EH (cell line): Measurements from ENCODE around the gene IRS2.

Experiments
- DNase-seq: peaks from one replicate; pipeline ENCODE4 v3.0.0-alpha.2; 2015; ENCODE audit warnings: low read depth

Gene IRS2

DNA sequence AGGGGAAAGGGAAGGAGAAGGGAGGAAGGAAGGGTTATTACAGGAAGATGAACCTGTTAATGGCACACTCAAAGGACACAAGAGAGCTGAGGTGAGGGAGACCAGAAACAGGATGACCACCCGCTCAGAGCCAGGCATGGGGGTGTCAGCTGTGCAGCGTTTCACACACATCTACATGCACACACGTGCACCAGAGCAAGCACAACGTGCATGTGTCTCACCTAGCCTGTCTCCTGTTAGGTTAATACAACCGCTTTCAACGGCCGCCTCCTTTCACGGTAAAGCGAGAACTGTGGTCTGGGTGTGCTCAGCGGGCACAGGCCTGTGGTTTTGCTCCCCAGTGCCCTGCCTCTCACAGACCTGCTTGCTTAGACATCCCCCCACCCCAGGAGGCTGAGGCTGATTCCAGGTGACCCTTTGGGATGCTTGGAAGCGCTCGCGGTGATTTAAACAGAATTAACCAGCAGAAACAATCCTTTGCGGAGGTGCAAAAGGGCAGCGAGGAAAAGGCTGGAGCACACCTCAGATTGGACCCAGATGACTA is 27.4 kb downstream of the IRS2 start:
- DNase-seq: no peak

DNA sequence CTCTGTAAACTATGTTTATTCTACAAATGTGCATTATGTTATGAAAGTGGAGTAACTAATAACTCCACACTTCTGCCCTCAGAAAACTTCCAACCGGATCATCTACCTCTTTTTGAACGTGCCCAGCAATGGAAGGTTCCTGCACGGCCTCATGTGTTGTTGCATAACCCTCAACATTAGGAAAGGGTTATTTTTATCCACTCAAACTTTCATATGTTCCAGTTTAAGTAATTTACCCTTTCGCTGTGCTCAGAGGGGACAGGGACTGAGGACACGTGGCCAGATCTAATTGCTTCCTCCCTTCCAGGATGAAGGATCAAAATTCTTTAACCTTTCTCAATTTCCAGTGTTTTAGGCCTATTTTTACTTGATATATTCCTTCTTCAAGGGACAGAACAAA is 29.6 kb downstream of the IRS2 start:
- DNase-seq: no peak

DNA sequence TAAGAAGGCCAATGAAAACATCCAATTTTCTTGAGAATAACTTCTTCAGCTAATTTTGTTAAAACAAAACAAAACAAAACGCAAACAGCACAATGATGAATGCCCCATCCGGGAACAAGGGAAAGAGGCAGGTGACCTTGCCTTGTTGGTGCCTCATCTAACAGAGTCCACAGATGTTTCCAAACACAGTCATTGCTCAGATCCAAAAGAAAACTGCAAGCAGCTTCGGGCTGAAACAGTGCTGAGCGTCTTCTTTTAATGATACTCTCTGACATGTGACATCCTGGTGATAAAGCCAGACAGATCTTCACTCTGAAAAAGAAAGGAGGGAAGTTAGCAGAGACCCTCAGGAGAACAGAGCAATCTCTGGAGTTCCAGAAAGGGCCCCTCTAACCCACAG is 30.4 kb downstream of the IRS2 start:
- DNase-seq: no peak

DNA sequence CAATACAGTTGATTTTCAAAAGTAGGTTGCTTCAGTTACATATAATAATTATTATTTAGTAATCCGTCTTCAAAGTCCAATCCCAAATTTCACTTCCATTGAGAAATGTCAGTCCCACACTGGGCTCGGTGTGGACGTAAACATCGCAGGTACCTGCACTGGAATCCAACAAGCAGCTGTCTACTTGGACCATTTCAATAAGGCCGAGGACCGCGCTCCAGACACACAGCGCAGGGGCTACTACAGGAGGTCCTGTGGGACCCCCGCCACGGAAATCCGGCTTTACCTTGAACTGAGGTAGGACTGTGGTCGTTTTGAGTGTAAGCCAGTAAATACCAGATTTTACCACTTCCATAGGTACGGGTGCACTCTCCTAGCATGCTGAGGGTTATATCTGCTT is 30.8 kb downstream of the IRS2 start:
- DNase-seq: no peak

DNA sequence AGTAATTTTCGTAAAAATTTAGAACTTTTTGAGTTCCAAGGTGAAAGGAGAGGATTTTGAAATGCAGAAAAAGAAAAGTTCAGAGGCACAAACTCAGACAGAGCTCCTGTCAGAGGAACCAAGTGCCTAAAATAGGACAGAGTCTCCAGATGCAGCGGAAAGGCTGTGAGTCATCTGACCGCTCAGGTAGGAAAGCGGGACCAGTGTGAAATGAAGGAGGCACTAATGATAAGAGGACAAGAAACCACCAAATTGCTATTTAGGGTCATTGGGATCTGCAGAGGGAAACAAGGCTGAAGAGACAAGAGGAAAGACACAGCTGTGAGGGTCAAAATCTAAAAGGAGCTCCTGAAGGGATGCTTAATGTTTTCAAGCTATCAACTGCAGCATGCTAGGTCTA is 34.9 kb downstream of the IRS2 start:
- no peak for DNase-seq

DNA sequence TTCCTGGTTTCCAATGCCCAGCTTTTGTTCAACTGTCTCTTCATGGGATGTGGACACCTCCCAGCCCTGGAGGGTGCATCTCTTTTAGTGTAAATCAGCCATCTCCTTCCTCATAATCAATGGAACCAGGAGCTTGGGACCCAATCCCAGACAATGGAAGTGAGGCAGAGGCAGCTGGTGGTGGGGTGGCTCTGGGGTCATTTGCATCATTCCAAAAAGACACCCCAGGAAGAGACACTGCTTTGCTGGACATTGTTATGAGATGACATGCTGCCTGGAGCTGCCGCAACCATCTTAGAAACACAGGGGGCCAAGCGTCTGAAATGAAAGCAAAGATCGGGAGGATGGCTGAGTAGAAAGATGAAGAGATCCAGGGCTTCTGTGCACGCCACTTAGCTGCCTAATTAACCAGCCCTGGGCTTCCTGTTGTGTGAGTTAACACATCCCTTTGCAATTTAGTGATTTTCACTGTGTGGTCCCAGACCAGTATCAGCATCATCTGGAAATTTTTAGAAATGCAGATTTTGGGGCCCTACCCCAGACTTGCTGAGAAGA is 36.1 kb downstream of the IRS2 start:
- DNase-seq: no peak

DNA sequence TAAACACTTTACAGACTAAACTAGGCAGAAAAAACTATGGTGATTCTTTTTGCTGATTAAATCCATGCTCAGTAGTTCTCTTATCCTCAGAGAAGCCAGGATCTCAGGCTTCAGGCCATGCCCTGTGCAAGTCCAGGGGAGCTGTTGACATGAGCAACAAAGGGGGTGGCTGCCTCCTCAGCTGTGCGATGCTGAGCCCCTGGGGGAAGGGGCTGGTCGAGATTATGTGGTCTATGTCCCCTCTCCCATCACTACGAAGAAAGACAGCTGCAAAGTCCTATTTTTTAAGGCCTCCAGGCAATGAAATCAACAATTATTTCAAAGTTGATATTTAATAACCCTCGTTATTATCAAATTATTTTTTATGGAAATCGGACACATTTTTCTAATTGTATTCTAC is 37.0 kb downstream of the IRS2 start:
- DNase-seq: no peak

DNA sequence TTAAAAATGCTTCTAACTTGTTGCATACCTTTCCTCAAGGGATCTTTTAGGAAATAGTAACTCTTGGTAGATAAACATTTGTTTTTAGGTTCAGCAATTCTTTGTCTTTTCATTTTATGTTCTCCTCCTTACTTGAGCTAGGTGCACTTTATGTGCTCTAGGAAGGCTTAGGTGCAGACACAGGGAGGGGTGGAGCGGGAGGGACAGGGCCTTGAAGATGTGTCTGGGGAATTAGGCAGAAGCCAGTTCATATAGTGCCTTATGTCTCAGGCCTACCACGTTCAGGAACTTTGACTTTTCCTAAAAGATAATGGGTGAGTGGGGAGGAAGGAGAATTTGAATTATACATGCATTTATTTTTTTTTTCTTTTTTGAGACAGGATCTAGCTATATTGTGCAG is 37.7 kb downstream of the IRS2 start:
- DNase-seq: no peak

DNA sequence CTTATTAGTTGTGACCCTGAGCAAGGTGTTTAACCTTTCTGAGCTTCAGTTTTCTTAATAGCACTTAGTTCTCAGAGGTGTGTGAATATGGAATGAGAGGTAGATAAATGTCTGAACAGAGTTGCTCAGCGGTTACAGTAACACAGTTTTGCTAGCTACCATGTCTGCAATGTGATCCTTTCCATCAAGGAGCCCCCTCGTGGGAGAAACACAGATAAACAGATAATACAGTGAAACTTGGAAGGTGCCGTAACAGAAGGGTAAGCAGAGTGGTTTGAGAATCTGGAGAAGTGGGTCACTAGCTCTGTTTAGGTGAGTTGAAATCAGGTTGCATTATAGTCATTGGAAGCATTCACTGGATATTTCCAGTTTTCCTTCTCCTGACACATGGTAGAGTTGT is 38.9 kb downstream of the IRS2 start:
- peak; percentile 13 for DNase-seq

DNA sequence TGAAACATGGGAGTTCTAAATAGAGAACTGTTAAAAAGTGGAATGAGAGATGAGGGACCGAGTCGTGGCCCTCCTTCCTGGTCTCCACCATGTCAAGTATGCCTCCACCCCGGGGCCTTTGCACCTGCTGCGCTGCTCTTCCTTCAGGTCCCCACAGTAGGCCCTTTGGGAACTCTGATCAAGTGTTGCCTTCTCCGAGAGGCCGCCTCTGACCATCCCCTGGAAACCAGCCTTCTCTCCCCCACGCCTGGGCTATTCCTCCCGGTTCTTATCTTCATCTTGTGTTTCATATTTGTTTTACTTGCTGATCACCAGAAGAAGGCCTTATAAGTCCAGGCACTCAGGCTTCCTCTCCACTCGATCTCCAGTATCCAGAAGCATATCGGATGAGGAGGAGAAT is 40.0 kb downstream of the IRS2 start:
- no peak for DNase-seq

DNA sequence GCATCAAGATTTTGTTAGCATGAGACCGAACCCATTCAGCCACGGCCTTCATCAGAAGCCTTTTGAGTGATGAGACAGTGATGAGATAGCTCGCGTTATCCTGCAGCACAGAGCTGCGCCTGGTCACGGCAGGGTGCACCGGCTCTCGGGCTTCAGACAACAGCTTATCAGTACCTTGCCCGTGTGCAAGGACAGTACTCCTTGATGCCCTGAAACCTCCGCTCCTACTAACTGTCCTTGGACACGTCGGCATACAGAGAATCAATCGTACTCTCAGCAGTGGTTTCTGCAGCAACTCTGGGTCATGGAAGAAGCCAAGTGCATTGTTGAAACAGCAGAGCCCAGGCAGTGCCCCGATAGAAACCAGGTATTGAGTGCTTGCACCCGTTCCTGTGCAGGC is 40.7 kb downstream of the IRS2 start:
- no peak for DNase-seq

DNA sequence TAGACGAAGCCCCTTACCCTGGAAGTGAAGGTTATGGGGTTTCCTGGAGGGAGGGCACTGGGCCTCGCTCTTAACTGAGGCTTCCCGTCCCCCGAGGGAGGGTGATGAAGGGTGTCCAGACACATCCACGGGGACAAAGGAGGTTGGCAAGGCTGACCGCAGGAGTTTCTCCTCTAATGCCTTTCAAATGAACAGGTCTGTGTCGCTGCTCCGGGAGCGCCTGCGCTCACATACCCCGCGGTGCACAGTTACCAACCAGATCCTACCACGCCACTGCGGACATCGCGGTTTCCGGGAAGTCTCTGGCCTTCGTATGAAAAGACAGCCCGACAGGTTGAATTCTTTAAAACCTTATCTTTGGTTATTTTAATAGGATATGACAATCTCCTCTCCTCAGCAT is 41.3 kb downstream of the IRS2 start:
- no peak for DNase-seq

DNA sequence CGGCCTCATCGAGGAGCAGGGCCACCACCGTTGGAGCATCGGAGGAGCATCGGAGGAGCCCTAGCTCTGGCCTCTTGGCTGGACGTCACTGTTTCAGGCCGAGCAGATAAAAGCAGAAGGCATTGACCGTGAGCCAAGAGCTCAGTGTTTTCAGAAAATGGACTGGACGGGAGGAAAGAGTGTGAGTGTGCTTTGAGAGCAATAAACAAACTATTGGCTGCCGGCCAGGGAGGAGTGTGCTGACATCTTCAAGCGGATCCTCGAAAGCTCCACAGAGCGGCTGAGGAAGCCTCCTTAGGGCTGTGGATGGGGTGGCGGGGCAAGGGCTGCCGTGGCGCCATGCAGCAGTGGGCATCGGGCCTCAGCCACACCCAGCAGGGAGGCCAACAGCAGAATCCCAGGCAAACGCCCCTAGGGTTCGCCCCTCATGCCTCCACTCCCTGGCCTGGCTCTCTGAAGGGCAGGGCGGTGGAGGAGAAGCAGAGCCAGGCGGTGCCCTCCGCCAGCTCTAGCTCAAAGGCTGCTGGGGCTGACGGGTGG is 41.8 kb downstream of the IRS2 start:
- DNase-seq: peak; percentile 76

DNA sequence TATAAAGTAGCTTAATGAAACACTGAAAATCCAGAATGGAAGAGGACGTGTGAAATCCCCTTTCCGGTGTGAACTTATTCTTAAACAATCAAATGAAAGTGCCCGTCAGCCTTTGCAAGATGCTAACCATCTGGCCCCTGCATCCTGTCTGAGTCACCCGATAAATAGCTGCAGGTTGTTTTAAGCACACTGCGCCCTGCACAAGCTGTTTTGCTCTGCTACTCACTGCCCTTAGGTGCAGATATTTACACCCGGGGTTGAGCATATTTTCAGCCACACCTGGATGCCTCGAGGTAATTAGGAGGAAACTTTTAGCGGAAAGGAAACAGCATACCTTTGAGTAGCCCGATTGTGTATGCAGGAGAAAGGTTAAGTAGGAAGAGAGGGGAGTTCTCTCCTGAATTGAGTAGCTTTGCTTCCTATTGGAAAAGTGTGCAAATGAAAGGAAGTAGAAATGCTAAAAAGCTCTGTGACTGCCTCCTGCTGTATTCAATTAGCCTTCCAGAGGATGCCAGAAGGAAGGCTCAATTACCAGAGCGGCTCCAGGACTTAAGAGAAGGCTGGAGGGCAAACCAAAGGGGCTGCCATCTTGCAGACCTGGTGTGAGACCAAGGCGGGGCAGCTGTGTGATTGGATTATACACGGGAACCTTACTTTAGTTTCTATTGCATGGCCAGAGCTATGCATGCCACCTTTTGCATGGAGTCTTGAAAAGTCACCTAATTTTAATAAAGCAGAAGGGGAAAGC is 42.5 kb downstream of the IRS2 start:
- peak; percentile 68 for DNase-seq

DNA sequence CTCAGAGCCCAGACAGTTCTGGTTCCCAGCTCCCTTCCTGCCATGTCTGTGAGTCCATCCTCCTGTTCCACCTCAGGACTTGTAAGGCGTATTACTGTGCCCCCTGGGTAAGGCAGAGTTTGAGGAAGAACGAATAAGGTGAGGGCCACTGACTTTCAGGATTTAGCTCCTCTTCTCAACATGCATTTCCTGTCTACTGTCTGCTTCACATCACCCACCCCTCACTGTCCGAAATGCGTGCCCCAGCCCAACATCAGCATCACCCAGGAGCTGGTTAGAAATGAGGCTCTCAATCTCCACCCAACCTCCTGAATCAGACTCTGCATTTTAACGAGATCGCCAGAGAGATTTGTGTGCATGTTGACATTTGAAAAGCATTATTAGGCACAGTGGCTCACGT is 44.4 kb downstream of the IRS2 start:
- no peak for DNase-seq

DNA sequence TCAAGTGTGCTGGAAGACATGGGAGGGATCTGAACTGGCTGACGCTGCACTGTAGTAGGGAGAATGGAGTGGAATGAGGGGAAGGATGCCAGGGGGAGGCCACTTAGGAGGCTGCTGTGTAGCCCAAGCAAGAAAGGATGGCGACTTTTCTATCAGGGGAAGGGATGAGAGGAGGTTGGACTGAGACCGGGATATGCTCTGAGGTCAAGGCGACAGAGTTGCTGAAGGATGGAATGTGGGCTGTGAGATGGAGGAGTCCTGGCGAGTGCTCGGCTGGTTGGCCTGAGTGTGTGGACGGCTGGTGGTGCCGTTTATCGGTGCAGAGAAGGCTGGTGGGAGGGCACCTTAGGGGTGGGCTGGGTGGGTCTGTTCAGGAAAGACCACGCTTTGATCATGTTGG is 45.7 kb downstream of the IRS2 start:
- no peak for DNase-seq

DNA sequence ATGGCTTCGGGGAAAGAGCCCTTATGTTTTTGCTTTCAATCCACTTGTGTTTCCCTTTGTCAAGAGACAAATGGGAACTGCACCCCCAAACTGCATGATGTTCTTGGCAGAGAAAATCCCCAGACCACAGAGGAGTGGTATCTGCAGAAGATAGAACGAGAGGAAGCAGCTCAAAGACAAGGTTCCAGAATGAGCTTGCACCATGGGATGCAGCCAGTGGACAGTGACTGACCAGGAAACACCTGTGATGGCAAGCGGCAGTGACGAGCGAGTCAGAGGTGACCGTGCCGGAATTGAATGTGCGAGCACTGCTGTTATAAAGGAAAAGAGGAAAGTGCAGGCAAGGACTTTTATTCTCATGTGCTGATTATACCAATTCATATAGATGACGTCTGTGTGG is 46.3 kb downstream of the IRS2 start:
- no peak for DNase-seq

DNA sequence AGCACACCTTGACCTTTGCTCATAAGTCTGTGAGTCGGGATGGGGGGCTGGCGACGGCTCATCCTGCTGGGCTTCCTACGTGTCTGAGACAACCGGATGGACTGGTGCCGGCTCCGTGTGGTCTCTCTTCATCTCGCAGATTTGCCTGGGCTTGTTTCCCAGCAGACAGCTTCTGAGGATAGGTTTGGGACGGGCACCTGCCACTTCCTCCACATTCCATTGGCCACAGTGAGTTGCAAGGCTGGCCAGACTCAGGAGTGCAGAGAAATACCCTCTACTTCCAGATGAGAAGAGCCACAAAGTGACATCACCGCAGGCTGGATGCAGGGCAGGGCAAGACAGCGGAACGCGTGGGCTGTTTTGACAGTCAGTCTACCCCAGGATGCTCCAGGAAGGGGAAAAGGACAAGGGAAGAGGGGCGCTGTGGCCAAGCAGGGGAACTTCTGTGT is 48.1 kb downstream of the IRS2 start:
- no peak for DNase-seq

DNA sequence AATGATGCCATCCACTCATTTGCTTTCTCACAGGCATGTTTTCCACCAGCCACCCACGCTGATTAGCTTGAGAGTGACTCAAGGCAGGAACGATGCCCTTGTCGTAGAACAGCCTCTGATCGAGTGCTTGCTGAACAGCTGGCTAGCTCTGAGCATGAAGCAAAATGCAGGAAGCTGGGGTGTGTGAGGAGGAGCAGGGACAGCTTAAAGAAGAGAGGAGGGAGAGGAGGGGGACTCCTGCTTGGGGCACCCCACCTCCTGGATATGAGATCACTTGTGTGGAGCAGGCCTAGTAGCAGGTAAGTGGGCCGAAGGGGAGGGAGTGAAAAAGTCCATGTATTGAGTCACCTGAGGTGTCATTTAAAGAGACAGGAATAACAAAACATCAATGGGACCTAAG is 48.8 kb downstream of the IRS2 start:
- DNase-seq: peak; percentile 6

DNA sequence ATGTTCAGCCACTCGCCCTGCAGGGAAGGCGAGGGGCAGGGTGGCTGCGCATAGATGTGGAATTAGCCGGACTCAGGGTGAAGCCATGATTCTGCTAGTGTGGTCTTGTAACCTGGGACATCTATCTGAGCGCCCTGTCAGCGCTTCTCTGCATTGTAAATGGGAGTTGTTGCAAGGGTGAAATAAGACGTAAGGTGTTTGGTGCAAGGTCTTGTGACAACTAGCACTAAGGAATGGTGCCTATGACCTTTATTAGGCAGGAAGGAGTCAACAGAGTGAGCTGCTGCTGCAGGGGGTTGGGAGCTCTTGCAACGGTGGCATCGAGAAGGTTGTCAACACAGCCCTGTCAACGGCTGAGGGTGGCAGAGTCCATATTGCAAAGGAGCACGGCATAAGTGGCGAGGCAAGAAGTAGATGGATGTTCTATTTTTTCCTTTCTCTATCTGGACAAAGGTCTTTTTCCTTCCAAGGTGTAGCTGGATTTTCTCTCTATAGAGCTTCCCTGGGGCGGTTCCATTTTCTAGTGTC is 49.3 kb downstream of the IRS2 start:
- DNase-seq: no peak

DNA sequence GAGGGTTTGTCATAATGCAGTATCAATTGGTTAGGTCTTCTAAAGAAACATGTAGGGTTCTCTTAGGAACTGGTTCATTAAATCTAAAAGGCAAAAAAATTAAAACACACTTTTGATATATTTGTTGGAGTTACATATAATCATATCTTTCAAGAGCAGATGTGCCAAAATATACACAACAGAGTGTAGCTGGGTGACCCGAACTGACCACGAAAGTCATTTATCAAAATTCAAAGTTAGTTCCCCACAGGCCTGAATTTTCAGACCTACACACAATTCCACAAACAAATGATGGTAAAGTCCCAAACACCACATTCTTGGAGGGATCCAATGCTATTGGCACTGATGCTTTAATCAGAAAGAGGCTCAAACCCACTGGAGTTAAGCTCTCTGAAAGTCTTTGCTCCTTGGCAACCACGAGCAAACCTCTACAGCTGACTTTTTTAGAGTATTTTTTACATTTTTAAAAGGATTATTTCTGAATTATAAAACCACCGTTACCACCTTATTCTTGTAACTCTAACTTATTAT is 50.9 kb downstream of the IRS2 start:
- DNase-seq: no peak

DNA sequence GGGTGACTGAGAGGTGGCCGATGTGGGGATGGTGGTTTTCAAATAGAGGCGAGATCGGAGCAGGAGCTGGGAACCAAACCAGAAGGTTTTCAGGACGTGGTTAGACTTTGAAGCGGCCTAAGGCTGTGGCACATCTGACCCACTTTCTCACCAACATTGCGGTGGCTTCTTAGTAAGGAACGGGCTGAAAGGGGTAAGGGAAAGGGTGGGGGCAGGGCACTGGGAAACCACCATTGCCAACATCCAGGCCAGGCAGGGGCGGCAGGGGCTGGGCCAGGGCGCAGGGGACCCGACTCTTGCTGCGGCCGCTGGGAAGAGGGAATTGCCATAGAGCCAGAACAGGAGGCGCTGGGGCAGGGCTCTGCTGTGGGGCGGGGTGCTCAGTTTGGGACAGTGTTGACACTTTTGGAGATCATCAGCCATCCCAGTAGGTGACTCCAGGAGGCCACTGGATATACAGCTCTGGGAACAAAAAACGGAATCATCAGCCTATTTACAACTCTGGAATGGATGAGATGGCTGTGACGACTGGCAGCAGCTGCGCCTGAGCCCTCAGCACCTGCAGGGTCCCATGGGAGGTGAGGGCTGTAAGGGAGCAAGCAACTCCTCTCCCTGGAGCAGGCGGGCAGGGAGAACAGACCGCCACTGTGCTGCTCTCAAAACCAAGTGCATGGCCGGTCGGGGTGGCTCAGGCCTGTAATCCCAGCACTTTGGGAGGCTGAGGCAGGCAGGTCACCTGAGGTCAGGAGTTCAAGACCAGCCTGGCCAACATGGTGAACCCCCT is 52.2 kb downstream of the IRS2 start:
- no peak for DNase-seq
